ENCODE data around the gene TXNDC5. TPM values are rescaled to one million over a fixed set of nuclear protein-coding genes. Genes with fewer than 3 reads are reported as not detected.
A peak's percentile ranks its signal among the peaks of the same experiment; 100 is the strongest.

Gene TXNDC5
- total and polyA plus RNA-seq, 9 of the 15 experiments (the other 6 are each of a cell fraction or from before 2014, with no cell fraction given) = 33.9 to 156 (median 137) TPM

- peak; percentile 70 for TF ChIP-seq ZBTB40 (IDR thresholded peaks at IDR 0.05)
- TF ChIP-seq ZBTB40 (CRISPR knock-in tag; IDR thresholded peaks at IDR 0.05) = no peak
- no peak for TF ChIP-seq HIVEP1 (CRISPR knock-in tag; IDR thresholded peaks at IDR 0.05)
- TF ChIP-seq ZBTB34 (CRISPR knock-in tag; IDR thresholded peaks at IDR 0.05) = no peak
- TF ChIP-seq SMAD4 (CRISPR knock-in tag; conservative IDR thresholded peaks at IDR 0.05) = 0 out of 2 replicates have a peak, but pooled peaks have one; percentile 17
- 0 out of 2 replicates have a peak, but pooled peaks have one; percentile 9 for TF ChIP-seq JUND (IDR thresholded peaks at IDR 0.05; ENCODE audit: borderline replicate concordance, low read depth, low read length)
- no peak for TF ChIP-seq JUND (tag; IDR thresholded peaks at IDR 0.05; ENCODE audit: borderline replicate concordance, low read depth, low read length)
- peak; percentile 71; the same call in 1 of the 2 replicates for TF ChIP-seq TFAP4 (CRISPR knock-in tag; IDR thresholded peaks at IDR 0.05; ENCODE audit: borderline replicate concordance)
- peak; percentile 52 for TF ChIP-seq KDM5B (IDR thresholded peaks at IDR 0.05; ENCODE audit: insufficient replicate concordance, low read depth, low read length)
- TF ChIP-seq FOXP1 (CRISPR knock-in tag; IDR thresholded peaks at IDR 0.05) = no peak
- TF ChIP-seq EGR1 (conservative IDR thresholded peaks at IDR 0.05) = no peak
- TF ChIP-seq RBFOX2 (IDR thresholded peaks at IDR 0.05; ENCODE audit: low read depth, low read length) = peak; percentile 60
- peak; percentile 46; the same call in 1 of the 2 replicates for TF ChIP-seq GABPB1 (CRISPR knock-in tag; IDR thresholded peaks at IDR 0.05)
- peak; percentile 16; the same call in 1 of the 2 replicates for TF ChIP-seq ATF3 (IDR thresholded peaks at IDR 0.05)
- no peak for TF ChIP-seq ATF3 (CRISPR knock-in tag; conservative IDR thresholded peaks at IDR 0.05)
Observed at GRCh38 chr6:7910654-7911344, at the start of gene TXNDC5 (continued).
